ENCODE results near the gene WFDC5. TPM values are rescaled to one million over a fixed set of nuclear protein-coding genes. Genes with fewer than 3 reads are reported as not detected.

WFDC5 gene
- total and polyA plus RNA-seq, 8 donors: 3.7 TPM; not detected in 7

GRCh38 chr20:45094201-45094600 is 20.8 kb downstream of the WFDC5 start:
- intact Hi-C loops (cut with DNase I; ENCODE audit: low total_unique reads): no loop called here
- WGBS, 5 donors: 83 to 97% (median 86%) methylated on average over 2 of the region's 2 CpGs
- no peak for DNase-seq
- peaks cover 8 to 20% (median 13%) of the 10 kb centered on the region in 4 donors for H3K4me1 ChIP-seq
- H3K27ac ChIP-seq: no peak overlapping the region
- H3K27me3 ChIP-seq: peaks cover 21 to 40% (median 32%) of the 10 kb centered on the region in 3 donors
- H3K4me3 ChIP-seq: no peak overlapping the region
- H3K9me3 ChIP-seq: no peaks in the 10 kb centered on the region
- TF ChIP-seq EP300 (IDR thresholded peaks at IDR 0.05): no peak
- no peak for TF ChIP-seq CTCF (IDR thresholded peaks at IDR 0.05)
- no peak for TF ChIP-seq POLR2A (IDR thresholded peaks at IDR 0.05)
- no peaks in the 10 kb centered on the region for H3K36me3 ChIP-seq

- intact Hi-C loops (cut with DNase I; ENCODE audit: low total_unique reads): no loop called here
- 87 to 95% (median 92%) methylated on average over 7 of the region's 7 CpGs for WGBS, 5 donors
Observed at GRCh38 chr20:45092898-45093297, 22.1 kb downstream of the WFDC5 start.

GRCh38 chr20:45091366-45091765 is 23.6 kb downstream of the WFDC5 start:
- intact Hi-C loops (cut with DNase I; ENCODE audit: low total_unique reads): no loop called here
- no peak overlapping the region for H3K4me3 ChIP-seq
- TF ChIP-seq EP300 (IDR thresholded peaks at IDR 0.05) (no peak), CTCF (IDR thresholded peaks at IDR 0.05) (no peak), POLR2A (IDR thresholded peaks at IDR 0.05) (no peak), POLR2AphosphoS5 (IDR thresholded peaks at IDR 0.05) (no peak)
- peaks cover 0 to under 1% (median under 1%) of the 10 kb centered on the region in 4 donors for H3K36me3 ChIP-seq
- H3K27ac ChIP-seq: no peak overlapping the region
- 68 to 93% (median 85%) methylated on average over 3 of the region's 3 CpGs for WGBS, 5 donors
- H3K4me1 ChIP-seq: peaks cover 0 to 6% (median 2%) of the 10 kb centered on the region in 4 donors
- H3K27me3 ChIP-seq: peaks cover 1 to 12% (median 5%) of the 10 kb centered on the region in 3 donors
- DNase-seq: no peak
- H3K9me3 ChIP-seq: no peaks in the 10 kb centered on the region

More at GRCh38 chr20:45092898-45093297, 22.1 kb downstream of the WFDC5 start:
- DNase-seq: no peak
- no peaks in the 10 kb centered on the region for H3K9me3 ChIP-seq
- peaks cover 3 to 12% (median 6%) of the 10 kb centered on the region in 4 donors for H3K4me1 ChIP-seq
- TF ChIP-seq CTCF (IDR thresholded peaks at IDR 0.05) (no peak), EP300 (IDR thresholded peaks at IDR 0.05) (no peak), POLR2AphosphoS5 (IDR thresholded peaks at IDR 0.05) (no peak), POLR2A (IDR thresholded peaks at IDR 0.05) (no peak)
- H3K27me3 ChIP-seq: peaks cover 13 to 27% (median 19%) of the 10 kb centered on the region in 3 donors
- H3K27ac ChIP-seq: no peak overlapping the region
- no peaks in the 10 kb centered on the region for H3K36me3 ChIP-seq
- no peak overlapping the region for H3K4me3 ChIP-seq

- Histone ChIP-seq H3K27ac (no peak overlapping the region), H3K27me3 (peaks cover 0 to 3% (median 0%) of the 10 kb centered on the region in 3 donors), H3K36me3 (peaks cover 0 to 9% (median 4%) of the 10 kb centered on the region in 4 donors), H3K9me3 (no peaks in the 10 kb centered on the region), H3K4me1 (peaks cover 0 to under 1% (median under 1%) of the 10 kb centered on the region in 4 donors), H3K4me3 (no peak overlapping the region)
- intact Hi-C loops (cut with DNase I; ENCODE audit: low total_unique reads): no loop called here
- DNase-seq: no peak
- 92 to 99% (median 97%) methylated on average over 3 of the region's 3 CpGs for WGBS, 5 donors
- no peak for TF ChIP-seq CTCF (IDR thresholded peaks at IDR 0.05)
- TF ChIP-seq EP300 (IDR thresholded peaks at IDR 0.05): no peak
- no peak for TF ChIP-seq POLR2A (IDR thresholded peaks at IDR 0.05)
- TF ChIP-seq POLR2AphosphoS5 (IDR thresholded peaks at IDR 0.05): no peak
Observed at GRCh38 chr20:45090481-45090880, 24.5 kb downstream of the WFDC5 start.
